Vagina (tissue), 2 donors: ENCODE results near the gene AP1S1. TPM values are rescaled to one million over a fixed set of nuclear protein-coding genes. Genes with fewer than 3 reads are reported as not detected.

Experiments
- DNase-seq, 2 donors: peaks; one replicate each; pipeline ENCODE4 v3.0.0-alpha.2; 2017; ENCODE audit errors: extremely low spot score in 2 of 2
- H3K27ac ChIP-seq: fragments of 200-600 bp; sonication (generic); one replicate; pipeline ENCODE4 v1.5.1; 2019
- H3K27me3 ChIP-seq: fragments of 200-600 bp; sonication (generic); one replicate; pipeline ENCODE4 v1.5.1; 2019
- H3K36me3 ChIP-seq, 2 donors: fragments of 200-600 bp; sonication (generic); one replicate each; pipeline ENCODE4 v1.5.1; 2017 to 2019
- H3K4me1 ChIP-seq: fragments of 200-600 bp; sonication (generic); one replicate; pipeline ENCODE4 v1.5.1; 2019
- H3K4me3 ChIP-seq, 2 donors: fragments of 200-600 bp; sonication (generic); 1 replicate in 1 of 2; 2 replicates in 1 of 2; pipeline ENCODE4 v1.5.1; 2016 to 2019
- H3K9me3 ChIP-seq: fragments of 200-600 bp; sonication (generic); one replicate; pipeline ENCODE4 v1.5.1; 2019
- POLR2A ChIP-seq, 2 donors: fragments of 450-650 bp; IDR thresholded peaks; one replicate each; pipeline ENCODE4 v1.6.1; 2017; ENCODE audit warnings: antibody characterized with exemption in 2 of 2, mild to moderate bottlenecking in 2 of 2, moderate library complexity in 2 of 2
- POLR2AphosphoS5 ChIP-seq, 2 donors: sonication (generic); formaldehyde crosslinking; IDR thresholded peaks; one replicate each; pipeline ENCODE4 v1.9.0; 2017; ENCODE audit warnings: antibody characterized with exemption in 2 of 2, mild to moderate bottlenecking in 2 of 2, low read depth in 1 of 2; ENCODE audit not compliant: insufficient read depth in 1 of 2
- intact Hi-C: fragments of 100-400 bp; cut with DNase I; formaldehyde crosslinking; loops from one replicate; pipeline ENCODE4 v1.15.1; 2023
- total RNA-seq: library from RNA; depleted of rRNA; stranded (reverse); fragments of >200 nt; gene quantifications from one replicate; pipeline ENCODE4 v1.2.3, GENCODE V29; 2016
- TF ChIP-seq, protein P1 (sequence below), 3 experiments: fragments of 450-650 bp in 2 of 3; fragments of 200-600 bp in 1 of 3; sonication (generic) in 1 of 3; IDR thresholded peaks; one replicate each; pipeline ENCODE4 v1.5.1; 2017 to 2019; ENCODE audit warnings: antibody characterized with exemption in 3 of 3, mild to moderate bottlenecking in 2 of 3, moderate library complexity in 2 of 3

Gene AP1S1
- total RNA-seq, 1 donor from 2014 or later = 42.5 TPM

GRCh38 chr7:101186194-101186593 lies 31.9 kb downstream of the AP1S1 start:
- H3K36me3 ChIP-seq = no peaks in the 10 kb centered on the region
- no peaks in the 10 kb centered on the region for H3K27me3 ChIP-seq
- TF ChIP-seq, protein P1, sequence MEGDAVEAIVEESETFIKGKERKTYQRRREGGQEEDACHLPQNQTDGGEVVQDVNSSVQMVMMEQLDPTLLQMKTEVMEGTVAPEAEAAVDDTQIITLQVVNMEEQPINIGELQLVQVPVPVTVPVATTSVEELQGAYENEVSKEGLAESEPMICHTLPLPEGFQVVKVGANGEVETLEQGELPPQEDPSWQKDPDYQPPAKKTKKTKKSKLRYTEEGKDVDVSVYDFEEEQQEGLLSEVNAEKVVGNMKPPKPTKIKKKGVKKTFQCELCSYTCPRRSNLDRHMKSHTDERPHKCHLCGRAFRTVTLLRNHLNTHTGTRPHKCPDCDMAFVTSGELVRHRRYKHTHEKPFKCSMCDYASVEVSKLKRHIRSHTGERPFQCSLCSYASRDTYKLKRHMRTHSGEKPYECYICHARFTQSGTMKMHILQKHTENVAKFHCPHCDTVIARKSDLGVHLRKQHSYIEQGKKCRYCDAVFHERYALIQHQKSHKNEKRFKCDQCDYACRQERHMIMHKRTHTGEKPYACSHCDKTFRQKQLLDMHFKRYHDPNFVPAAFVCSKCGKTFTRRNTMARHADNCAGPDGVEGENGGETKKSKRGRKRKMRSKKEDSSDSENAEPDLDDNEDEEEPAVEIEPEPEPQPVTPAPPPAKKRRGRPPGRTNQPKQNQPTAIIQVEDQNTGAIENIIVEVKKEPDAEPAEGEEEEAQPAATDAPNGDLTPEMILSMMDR (IDR thresholded peaks at IDR 0.05) = no peak
- TF ChIP-seq POLR2AphosphoS5 (IDR thresholded peaks at IDR 0.05; ENCODE audit: insufficient read depth in 1 of 2, low read depth in 1 of 2) = no peak
- TF ChIP-seq POLR2A (IDR thresholded peaks at IDR 0.05) = no peak
- no peaks in the 10 kb centered on the region for H3K4me1 ChIP-seq
- DNase-seq = no peak
- no peak overlapping the region for H3K4me3 ChIP-seq
- intact Hi-C loops = no loop called here
- no peak overlapping the region for H3K27ac ChIP-seq
- no peaks in the 10 kb centered on the region for H3K9me3 ChIP-seq

GRCh38 chr7:101186844-101187428 lies 32.7 kb downstream of the AP1S1 start:
- H3K9me3 ChIP-seq = no peaks in the 10 kb centered on the region
- intact Hi-C loops = no loop called here
- no peak overlapping the region for H3K27ac ChIP-seq
- DNase-seq = no peak
- H3K4me1 ChIP-seq = no peaks in the 10 kb centered on the region
- H3K36me3 ChIP-seq = no peaks in the 10 kb centered on the region
- no peak overlapping the region for H3K4me3 ChIP-seq
- H3K27me3 ChIP-seq = no peaks in the 10 kb centered on the region
- TF ChIP-seq POLR2A (IDR thresholded peaks at IDR 0.05) = no peak
- TF ChIP-seq, protein P1 (IDR thresholded peaks at IDR 0.05) = no peak

DNA sequence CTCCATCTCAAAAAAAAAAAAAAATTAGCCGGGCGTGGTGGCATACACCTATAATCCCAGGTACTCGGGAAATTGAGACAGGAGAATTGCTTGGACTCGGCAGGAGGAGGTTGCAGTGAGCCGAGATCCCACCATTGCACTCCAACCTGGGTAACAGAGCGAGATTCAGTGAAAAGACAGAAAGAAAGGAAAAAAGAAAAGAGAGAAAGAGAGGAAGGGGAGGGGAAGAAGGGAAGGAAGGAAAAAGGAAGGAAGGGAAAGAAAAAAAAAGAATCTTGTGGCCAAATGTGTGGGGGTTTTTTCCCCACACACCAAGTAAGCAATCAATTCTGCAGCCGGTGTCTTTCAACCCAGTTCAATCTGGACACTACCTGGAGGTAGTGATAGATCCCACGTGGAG lies 34.8 kb downstream of the AP1S1 start:
- H3K27me3 ChIP-seq = no peaks in the 10 kb centered on the region
- no peak overlapping the region for H3K27ac ChIP-seq
- no peak overlapping the region for H3K4me3 ChIP-seq
- intact Hi-C loops = no loop called here
- H3K9me3 ChIP-seq = no peaks in the 10 kb centered on the region
- DNase-seq = no peak
- TF ChIP-seq, protein P1 (IDR thresholded peaks at IDR 0.05) = no peak
- TF ChIP-seq POLR2A (IDR thresholded peaks at IDR 0.05) = no peak
- no peak for TF ChIP-seq POLR2AphosphoS5 (IDR thresholded peaks at IDR 0.05; ENCODE audit: insufficient read depth in 1 of 2, low read depth in 1 of 2)
- H3K4me1 ChIP-seq = no peaks in the 10 kb centered on the region
- no peaks in the 10 kb centered on the region for H3K36me3 ChIP-seq

DNA sequence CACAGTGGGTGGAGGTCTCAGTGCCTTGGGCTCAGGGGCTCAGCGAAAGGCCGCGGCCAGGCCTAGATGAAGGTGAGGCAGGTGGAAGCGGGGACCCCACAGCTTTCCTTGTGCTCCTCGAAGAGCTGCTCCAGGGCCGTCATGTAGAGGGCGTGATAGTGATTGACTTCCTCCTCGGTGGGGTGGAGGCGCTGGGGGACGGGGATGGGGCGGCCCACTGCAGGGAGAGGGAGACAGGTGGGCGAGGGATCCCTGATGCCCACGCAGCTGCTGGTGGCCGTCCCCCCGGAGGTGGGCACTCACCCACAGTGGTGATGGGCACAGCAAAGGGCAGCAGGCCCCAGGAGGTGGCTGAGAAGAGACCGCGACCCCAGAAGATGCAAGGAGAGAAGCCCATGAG lies 41.6 kb downstream of the AP1S1 start:
- H3K27me3 ChIP-seq = no peaks in the 10 kb centered on the region
- intact Hi-C loops = loop anchor here (10.0 kb wide), 1 partner anchor 89 kb away; no protein-coding TSS in a partner anchor

DNA sequence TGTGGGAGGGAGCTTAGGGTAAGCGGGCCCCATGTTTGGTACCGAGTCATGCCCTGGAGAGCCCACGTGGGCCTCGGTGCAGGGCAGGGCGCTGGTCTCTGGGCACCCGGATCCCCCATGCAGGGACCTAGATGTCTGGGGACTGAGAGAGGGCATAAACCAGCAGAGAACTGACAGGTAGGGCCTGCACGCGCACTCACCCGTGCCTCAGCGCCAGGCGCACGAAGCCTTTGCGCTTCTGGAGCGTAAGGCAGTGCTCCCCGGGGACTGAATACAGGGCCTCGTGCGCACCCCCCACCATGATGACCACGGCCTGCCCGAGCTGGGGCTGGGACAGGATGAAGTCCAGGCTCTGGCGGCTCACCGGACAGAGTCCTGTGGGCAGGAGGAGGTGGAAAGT lies 43.7 kb downstream of the AP1S1 start:
- H3K9me3 ChIP-seq = no peaks in the 10 kb centered on the region
- H3K27ac ChIP-seq = no peak overlapping the region
- intact Hi-C loops = loop anchor here (10.0 kb wide), 1 partner anchor 87 kb away; no protein-coding TSS in a partner anchor
- no peaks in the 10 kb centered on the region for H3K27me3 ChIP-seq
- no peak for DNase-seq
- peaks cover 8% of the 10 kb centered on the region for H3K4me1 ChIP-seq
- H3K36me3 ChIP-seq = no peaks in the 10 kb centered on the region
- H3K4me3 ChIP-seq = no peak overlapping the region
- TF ChIP-seq POLR2AphosphoS5 (IDR thresholded peaks at IDR 0.05; ENCODE audit: insufficient read depth in 1 of 2, low read depth in 1 of 2) (no peak), POLR2A (IDR thresholded peaks at IDR 0.05) (no peak)
- TF ChIP-seq, protein P1 (IDR thresholded peaks at IDR 0.05) = no peak

More for the DNA sequence above, 41.6 kb downstream of the AP1S1 start:
- no peaks in the 10 kb centered on the region for H3K9me3 ChIP-seq
- no peak for DNase-seq
- H3K4me3 ChIP-seq = no peak overlapping the region
- H3K4me1 ChIP-seq = no peaks in the 10 kb centered on the region
- TF ChIP-seq POLR2AphosphoS5 (IDR thresholded peaks at IDR 0.05; ENCODE audit: insufficient read depth in 1 of 2, low read depth in 1 of 2) (no peak), POLR2A (IDR thresholded peaks at IDR 0.05) (no peak)
- TF ChIP-seq, protein P1 (IDR thresholded peaks at IDR 0.05) = no peak
- no peak overlapping the region for H3K27ac ChIP-seq
- H3K36me3 ChIP-seq = no peaks in the 10 kb centered on the region
